Stimulated activated naive CD4-positive, alpha-beta T cell treated with Interleukin-2 at 50 U/mL for 16 hours (primary cell): ENCODE results near the gene SH3GLB2.
"Not testable (repeated sequence)": the region's sequence is repeated elsewhere in the genome, so short reads cannot be mapped to it uniquely, and the experiment has no call there.

Experiments used
- DNase-seq: peaks from one replicate; lab custom pipeline; 2025; lab: John Stamatoyannopoulos, UW

The SH3GLB2 gene

DNA sequence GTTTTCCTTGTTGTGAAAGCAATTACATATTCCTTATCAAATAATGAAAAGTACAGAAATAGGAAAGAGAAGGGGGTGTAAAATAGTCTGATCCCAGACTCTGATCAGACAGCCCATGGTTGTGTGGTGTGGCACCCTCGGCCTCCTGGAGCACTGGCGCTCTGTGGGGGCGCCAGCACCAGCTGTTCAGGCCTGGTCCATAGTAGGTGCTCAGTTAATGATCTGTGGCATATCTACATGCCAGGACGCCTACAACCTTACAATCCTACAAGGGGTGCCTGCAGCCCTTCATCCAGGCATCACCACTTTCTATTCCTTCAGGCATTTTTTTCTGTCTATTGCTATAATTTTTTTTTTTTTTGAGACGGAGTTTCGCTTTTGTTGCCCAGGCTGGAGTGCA, 24.9 kb upstream of the SH3GLB2 start:
- DNase-seq, result no peak

DNA sequence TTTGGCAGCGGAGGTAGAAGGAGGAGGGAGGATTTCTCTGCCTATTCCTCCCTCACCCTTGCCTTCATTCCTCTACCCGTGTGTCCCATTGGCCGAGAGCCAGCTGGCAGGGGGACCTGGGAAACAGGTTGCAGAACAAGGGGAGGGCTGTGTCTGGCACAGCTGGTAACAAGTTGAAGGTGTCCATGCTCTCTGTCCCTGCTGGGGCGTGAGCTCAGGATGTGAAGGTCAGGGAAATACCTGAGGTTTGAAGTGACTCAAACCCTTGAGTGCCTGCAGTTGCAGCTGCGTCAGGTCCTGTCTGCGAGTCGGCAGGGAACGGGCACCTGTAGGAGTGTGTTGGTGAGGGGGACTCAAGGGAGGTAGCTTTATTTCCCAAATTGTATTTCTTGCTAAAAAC, 24.5 kb upstream of the SH3GLB2 start:
- DNase-seq, result no peak

DNA sequence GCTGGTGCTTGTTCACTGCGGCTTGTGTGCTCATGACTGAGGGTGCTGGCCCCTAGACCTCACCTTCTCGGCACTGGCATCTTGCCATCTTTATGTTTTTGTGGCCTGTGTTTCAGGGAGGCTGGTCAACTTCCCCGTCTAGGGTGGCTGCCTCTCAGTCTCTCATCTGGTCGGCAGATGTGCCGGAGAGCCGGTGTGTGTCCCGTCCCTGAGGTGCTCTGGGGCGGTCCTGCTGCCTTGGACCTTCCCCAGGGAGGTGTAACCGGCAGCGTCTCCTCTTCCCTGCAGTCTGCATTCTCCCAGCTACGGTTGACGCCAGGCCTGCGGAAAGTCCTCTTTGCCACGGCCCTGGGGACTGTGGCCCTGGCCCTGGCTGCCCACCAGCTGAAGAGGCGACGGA, 13.9 kb upstream of the SH3GLB2 start:
- no peak for DNase-seq

- no peak for DNase-seq
Measured at GRCh38 chr9:129040113-129040643, 12.0 kb upstream of the SH3GLB2 start.

- DNase-seq, result no peak
Measured at GRCh38 chr9:129038109-129038852, 10.2 kb upstream of the SH3GLB2 start.

DNA sequence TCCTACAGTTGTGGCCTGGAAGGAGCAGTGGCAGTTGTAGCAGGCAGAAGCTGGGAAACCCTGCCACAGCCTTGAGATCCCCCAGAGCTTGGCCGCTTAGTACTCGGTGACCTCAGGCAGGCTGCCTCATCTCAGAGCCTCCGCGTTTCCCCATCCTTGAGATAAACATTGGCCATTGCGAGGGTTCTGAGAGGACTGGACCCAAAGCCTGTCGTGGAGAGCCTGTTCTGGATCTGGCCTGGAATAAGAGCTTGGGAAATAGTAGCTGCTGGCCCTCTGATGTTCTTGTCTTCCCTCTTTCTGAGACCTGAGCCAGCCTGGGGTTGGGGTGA, 9.6 kb upstream of the SH3GLB2 start:
- no peak for DNase-seq

- no peak for DNase-seq
Measured at GRCh38 chr9:129036923-129037766, 9.0 kb upstream of the SH3GLB2 start.

DNA sequence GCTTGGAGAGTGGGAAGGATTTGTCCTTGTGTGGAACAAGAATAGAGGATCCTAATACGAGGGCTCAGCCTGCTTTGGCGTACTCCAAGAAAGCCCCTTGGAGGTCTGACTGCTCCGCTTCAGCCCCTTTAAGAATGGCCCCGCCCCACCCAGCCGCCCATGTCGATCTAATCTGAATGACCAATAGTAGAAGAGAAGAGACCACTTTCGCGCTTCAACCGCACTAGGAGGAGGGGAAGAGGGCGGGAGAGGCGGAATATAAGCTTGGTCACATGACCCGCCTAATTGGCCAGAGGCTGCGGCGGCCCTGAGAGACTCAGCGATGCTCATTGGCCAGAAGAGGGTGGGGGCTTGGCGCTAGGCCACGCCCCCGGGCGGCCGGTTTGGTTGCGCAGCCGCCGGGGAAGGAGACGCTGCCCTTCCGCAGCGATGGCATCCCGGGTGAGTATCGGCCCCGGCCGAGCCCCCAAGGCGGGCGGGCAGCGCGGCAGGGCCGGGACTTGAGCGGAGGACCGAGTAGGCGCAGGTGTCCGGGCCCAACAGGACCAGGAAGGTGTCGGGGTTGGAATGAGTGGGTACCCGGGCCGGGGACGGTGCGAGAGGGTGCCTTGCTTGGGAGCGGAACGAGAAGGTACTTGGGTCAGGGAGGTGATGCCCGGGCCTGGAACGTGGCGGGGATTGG, 8.3 kb upstream of the SH3GLB2 start, which contains the start of gene MIGA2:
Gene MIGA2, plus strand, starts transcription at position 386 of the 682 bp plus-strand sequence. CDS start 3,969 bp downstream, outside the sequence.
- DNase-seq, result peak; percentile 96

- DNase-seq, result not testable (repeated sequence)
Measured at GRCh38 chr9:129035838-129036237, 7.7 kb upstream of the SH3GLB2 start.

- DNase-seq, result no peak
Measured at GRCh38 chr9:129033216-129033615, 5.1 kb upstream of the SH3GLB2 start.

GRCh38 chr9:129032541-129033159, 4.5 kb upstream of the SH3GLB2 start:
- no peak for DNase-seq

GRCh38 chr9:129031514-129031913, 3.4 kb upstream of the SH3GLB2 start:
- DNase-seq, result no peak

DNA sequence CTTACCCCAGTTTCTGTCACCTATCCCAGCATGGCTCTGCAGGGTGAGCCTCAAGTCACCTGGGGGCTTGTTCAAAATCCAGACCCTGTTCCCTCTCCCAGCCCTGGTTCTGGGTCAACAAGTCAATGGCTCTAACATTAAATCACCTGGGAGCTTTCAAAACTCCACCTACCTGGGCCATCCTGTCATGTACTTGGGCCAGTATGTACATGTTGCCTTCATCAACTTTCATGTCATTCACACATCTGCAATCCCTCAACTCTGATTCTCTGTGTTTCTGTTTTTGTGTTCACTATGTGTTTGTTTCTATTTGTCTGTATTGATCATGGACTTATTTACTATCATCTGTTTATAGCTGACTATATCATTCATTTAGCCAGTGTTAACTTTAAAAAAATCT, 2.1 kb upstream of the SH3GLB2 start:
- no peak for DNase-seq

GRCh38 chr9:129027685-129028191, 393 bp downstream of the SH3GLB2 start:
- peak; percentile 76 for DNase-seq

DNA sequence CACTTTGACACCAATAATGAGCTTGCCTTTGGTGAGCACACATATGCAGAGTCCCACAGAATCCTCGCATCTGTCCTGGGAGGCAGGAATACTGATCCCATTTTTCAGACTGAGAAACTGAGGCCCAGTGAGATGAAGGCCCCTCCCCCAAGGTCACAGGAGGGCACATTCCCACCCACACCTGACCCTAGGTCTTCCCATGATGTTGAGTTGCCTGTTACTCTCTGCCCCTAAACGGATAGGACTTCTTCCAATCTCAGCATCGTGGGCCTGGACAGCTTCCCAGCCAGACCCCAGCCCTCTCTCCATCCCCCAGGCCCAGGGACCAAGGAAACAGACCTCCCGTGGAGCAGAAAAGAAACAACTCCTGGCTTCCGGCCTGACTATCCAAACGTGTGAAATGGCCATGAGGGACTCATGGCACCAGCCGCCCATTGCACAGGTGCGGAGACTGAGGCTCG, 877 bp downstream of the SH3GLB2 start:
- DNase-seq, result no peak

DNA sequence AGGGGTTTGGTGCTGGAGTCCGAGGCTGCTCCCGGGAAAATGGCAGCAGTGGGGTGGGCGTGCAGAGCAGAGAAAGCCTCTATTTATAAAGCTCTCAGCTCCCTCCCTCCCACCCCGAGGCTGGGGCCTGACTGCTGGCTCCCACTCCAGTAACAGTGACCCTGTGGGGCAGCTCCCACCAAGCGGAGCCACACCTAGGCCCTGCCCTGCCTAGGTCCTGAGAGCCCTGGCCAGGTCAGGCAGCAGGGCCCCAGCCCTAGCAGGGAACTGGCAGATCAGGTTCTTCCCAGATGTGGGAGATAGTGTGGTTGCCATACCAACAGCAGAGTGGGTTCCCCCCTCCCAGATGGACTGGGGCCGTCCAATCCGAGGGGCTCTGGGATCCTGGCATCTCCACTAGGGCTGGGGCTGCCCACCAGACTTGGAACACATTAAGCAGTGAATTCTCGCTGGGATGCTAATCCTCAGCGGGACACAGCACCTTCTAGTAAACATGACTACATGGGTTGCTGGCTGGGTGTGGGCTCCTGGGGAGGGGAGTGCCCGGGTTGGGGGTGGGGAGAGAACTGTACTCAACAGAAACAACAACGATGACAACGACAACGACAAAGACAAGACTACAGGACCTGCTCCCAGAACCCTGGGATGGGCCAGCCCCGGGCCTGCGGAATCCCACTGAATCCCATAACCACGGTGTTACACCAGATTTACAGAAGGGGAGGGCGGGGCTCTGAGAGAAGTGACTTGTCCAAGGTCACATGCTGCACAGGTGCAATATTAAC, 1.5 kb downstream of the SH3GLB2 start:
- no peak for DNase-seq

GRCh38 chr9:129023908-129024233, 4.3 kb downstream of the SH3GLB2 start:
- no peak for DNase-seq

- no peak for DNase-seq
Measured at GRCh38 chr9:129023036-129023907, 4.9 kb downstream of the SH3GLB2 start.

DNA sequence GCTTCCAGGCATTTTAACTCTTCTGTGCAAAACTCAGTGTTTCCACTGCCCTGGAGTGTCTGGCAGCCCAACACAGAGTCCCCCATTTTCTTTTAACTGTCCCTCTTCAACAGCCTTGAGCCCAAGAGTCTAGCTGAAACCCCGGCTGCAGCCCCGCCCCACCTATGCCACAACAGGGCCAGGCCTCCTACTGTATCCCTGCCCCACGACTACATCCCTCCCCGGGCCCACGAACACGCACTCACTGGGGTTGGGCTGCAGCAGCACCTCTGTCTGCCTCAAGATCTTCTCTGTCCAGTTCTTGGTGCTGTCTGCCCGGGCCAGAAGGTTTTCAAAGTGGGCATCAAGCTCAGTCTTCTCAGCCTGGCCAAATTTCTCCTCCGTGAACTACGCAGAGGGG, 6.1 kb downstream of the SH3GLB2 start:
- no peak for DNase-seq

DNA sequence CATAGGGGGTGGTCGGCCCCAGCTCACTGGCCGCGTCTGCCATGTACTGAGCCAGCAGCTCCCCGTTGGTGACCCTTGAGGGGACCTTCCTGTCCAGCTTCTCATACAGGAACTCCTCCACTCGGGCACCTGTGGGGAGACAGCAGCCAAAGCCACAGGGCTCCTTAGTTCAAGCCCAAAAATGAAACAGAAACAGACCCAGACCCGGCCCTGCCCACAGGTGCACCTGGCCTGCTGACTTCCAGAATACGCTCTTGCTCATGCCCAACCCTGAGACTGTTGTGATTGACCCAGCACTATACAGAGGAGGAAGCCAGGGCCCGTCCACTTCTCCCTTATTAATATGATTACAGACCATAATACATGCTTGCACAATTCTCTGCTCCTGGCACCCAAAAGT, 7.0 kb downstream of the SH3GLB2 start:
- no peak for DNase-seq
